GM18508 (cell line): ENCODE results near the gene TAAR1.
"Not testable (repeated sequence)": the region's sequence is repeated elsewhere in the genome, so short reads cannot be mapped to it uniquely, and the experiment has no call there.

Experiments used
- ATAC-seq: cut with Tn5 transposase; IDR thresholded peaks from one replicate; pipeline ENCODE4 v1.9.1; 2021; ENCODE audit warnings: moderate number of reproducible peaks; ENCODE audit not compliant: insufficient read depth, unreplicated experiment

Gene TAAR1

GRCh38 chr6:132659082-132659481, at the start of gene TAAR1:
Gene TAAR1, minus strand, starts transcription at chr6:132659182. Its CDS starts 13,179 bp downstream, at chr6:132646003.
- ATAC-seq: no peak

- ATAC-seq: no peak
Measured at GRCh38 chr6:132708771-132709170, 49.8 kb upstream of the TAAR1 start.

GRCh38 chr6:132708002-132708401, 49.0 kb upstream of the TAAR1 start:
- ATAC-seq: no peak

- not testable (repeated sequence) for ATAC-seq
Measured at GRCh38 chr6:132706756-132707155, 47.8 kb upstream of the TAAR1 start.

GRCh38 chr6:132703936-132704335, 45.0 kb upstream of the TAAR1 start:
- no peak for ATAC-seq

GRCh38 chr6:132698608-132699007, 39.6 kb upstream of the TAAR1 start:
- no peak for ATAC-seq

- no peak for ATAC-seq
Measured at GRCh38 chr6:132695773-132696172, 36.8 kb upstream of the TAAR1 start.

- ATAC-seq: no peak
Measured at GRCh38 chr6:132693478-132693877, 34.5 kb upstream of the TAAR1 start.

- ATAC-seq: no peak
Measured at GRCh38 chr6:132690678-132691077, 31.7 kb upstream of the TAAR1 start.

- no peak for ATAC-seq
Measured at GRCh38 chr6:132687306-132687705, 28.3 kb upstream of the TAAR1 start.

GRCh38 chr6:132686531-132686930, 27.5 kb upstream of the TAAR1 start:
- no peak for ATAC-seq

- ATAC-seq: no peak
Measured at GRCh38 chr6:132685009-132685408, 26.0 kb upstream of the TAAR1 start.

GRCh38 chr6:132684272-132684671, 25.3 kb upstream of the TAAR1 start:
- no peak for ATAC-seq

GRCh38 chr6:132683543-132683942, 24.6 kb upstream of the TAAR1 start:
- no peak for ATAC-seq

- ATAC-seq: peak; percentile 57
Measured at GRCh38 chr6:132679094-132679493, 20.1 kb upstream of the TAAR1 start.

GRCh38 chr6:132675749-132676148, 16.8 kb upstream of the TAAR1 start:
- ATAC-seq: no peak

GRCh38 chr6:132675002-132675401, 16.0 kb upstream of the TAAR1 start:
- no peak for ATAC-seq

- no peak for ATAC-seq
Measured at GRCh38 chr6:132673376-132674094, 14.6 kb upstream of the TAAR1 start.

GRCh38 chr6:132671295-132671694, 12.3 kb upstream of the TAAR1 start:
- no peak for ATAC-seq

- ATAC-seq: no peak
Measured at GRCh38 chr6:132669690-132670291, 10.8 kb upstream of the TAAR1 start.

- ATAC-seq: no peak
Measured at GRCh38 chr6:132666118-132666517, 7.1 kb upstream of the TAAR1 start.
